RPMI8226 (cell line): ENCODE measurements around the gene NPHP1.
A peak's percentile ranks its signal among the peaks of the same experiment; 100 is the strongest.
"Not testable (repeated sequence)": the region's sequence is repeated elsewhere in the genome, so short reads cannot be mapped to it uniquely, and the experiment has no call there.

ENCODE experiments used
- DNase-seq: peaks from one replicate; pipeline ENCODE4 v3.0.0-alpha.2; 2015

NPHP1 gene

GRCh38 chr2:110190169-110190568 is 14.6 kb downstream of the NPHP1 start:
- not testable (repeated sequence) for DNase-seq

GRCh38 chr2:110182449-110182848 is 22.4 kb downstream of the NPHP1 start:
- DNase-seq, result no peak

GRCh38 chr2:110180036-110180435 is 24.8 kb downstream of the NPHP1 start:
- DNase-seq, result no peak

DNA sequence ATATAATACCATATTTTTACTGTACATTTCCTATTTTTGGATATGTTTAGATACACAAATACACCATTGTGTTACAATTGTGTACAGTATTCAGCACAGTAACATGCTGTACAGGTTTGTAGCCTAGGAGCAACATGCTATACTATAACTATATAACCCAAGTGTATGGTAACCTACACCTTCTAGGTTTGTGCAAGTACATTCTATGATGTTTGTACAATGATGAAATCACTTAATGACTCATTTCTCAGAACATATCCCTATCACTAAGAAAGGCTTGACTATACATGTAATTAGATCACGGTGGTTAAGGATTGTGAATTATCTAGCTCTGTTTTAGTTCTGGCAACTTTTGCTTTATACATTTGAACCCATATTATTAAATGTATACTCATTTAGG is 31.3 kb downstream of the NPHP1 start:
- DNase-seq, result no peak

- no peak for DNase-seq
Observed at GRCh38 chr2:110172506-110172905, 32.3 kb downstream of the NPHP1 start.

DNA sequence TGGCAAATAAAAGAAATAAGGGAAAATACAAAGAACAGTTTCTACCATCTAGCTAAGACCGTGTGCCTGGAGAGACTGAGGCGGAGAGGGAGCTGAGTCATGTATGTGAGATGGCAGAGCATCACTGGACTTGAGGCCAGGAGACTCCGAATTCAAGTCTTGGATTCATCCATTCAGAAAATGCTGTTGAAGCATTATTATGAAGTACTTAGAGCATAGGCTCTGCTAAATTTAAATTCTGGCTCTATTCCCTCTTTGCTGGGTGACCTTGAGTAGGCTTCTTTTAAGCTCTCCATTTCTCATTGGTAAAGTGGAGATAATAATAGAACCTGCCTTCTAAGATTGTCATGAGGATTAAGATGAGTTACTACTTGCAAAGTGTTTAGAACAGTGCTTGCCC is 34.7 kb downstream of the NPHP1 start:
- no peak for DNase-seq

- no peak for DNase-seq
Observed at GRCh38 chr2:110167326-110168000, 37.4 kb downstream of the NPHP1 start.

- DNase-seq, result no peak
Observed at GRCh38 chr2:110166266-110166665, 38.5 kb downstream of the NPHP1 start.

- peak; percentile 40 for DNase-seq
Observed at GRCh38 chr2:110157153-110157793, 47.5 kb downstream of the NPHP1 start.

DNA sequence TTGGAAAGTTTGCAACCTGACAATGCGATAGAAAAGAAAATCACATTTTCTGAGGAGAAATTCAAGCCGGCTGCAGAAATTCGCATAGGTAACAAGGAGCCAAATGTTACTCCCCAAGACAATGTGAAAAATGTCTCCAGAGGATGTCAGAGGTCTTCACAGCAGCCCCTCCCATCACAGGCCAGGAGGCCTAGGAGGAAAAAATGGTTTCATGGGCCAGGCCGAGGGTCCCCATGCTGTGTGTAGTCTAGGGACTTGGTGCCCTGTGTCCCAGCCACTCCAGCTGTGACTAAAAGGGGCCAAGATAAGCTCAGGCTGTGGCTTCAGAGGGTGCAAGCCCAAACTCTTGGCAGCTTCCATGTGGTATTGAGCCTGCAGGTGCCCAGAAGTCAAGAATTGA is 50.0 kb downstream of the NPHP1 start:
- DNase-seq, result not testable (repeated sequence)

- not testable (repeated sequence) for DNase-seq
Observed at GRCh38 chr2:110154188-110154587, 50.6 kb downstream of the NPHP1 start.

DNA sequence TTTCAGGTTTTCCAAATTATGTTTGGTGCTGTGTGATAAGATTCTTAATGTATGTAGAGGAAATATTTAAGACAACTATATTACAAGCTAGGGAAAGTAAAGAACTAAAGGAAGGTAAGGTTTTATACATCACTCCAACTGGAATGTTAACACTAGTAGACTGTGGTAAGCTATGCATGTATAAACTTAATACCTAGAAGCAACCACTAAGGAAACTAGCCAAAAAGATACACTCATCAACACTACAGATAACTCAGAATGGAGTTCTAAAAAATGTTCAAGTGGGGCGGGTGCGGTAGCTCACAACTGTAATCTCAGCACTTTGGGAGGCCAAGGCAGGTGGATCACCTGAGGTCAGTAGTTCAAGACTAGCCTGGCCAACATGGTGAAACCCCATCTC is 51.4 kb downstream of the NPHP1 start:
- no peak for DNase-seq

DNA sequence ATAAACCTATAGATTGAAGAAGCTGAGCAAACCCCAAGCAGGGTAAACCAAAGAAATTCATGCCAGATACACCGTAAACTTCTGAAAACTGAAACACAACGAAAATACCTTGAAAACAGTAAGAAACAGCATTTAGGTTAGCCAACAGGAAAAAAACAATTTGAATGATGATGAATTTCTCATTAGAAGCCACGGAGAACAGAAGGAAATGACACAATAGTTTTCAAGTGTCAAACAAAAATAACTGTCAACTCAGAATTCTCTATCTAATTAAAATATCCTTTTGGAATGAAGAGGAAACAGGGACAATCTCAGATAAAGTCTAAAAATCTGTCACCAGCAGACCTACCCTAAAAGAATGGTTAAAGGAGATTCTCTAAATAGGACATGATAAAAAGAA is 51.9 kb downstream of the NPHP1 start:
- DNase-seq, result no peak

- no peak for DNase-seq
Observed at GRCh38 chr2:110149330-110150220, 55.2 kb downstream of the NPHP1 start.

GRCh38 chr2:110146945-110147332 is 57.9 kb downstream of the NPHP1 start:
- DNase-seq, result no peak

DNA sequence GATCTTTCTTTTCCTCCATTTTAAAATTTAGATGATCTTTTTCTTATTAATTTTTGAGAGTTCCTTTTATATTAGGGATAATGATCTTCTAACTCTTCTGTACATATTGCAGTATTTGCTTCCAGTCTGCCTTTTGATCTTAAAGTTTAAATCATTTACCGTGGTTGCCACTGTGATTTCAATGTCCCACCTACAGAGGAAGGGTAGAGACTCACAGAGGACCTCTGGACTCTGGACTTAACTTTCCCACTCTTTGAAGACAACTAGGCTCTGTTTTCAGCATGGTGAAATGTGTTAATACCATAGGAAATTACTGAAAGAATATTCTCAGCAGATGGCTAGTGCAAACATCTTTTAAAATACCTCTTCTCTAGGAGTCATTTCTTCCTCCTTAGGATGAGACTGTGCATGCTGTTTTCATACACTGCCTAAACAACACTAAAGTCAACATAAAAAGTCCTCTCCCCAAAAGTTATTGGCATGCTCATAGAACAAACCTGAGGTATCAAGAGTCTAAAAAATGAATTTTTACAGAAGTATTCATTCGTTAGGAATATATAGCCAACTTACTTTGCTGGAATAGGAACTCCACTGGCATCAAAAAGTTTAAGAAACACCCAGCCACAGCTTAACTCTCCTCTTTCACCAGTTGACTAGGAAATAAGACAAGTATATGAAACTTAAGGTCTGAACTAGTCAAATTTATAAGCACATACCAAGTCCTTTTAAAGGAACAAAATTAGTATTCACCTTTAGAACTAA is 58.4 kb downstream of the NPHP1 start:
- no peak for DNase-seq

GRCh38 chr2:110143982-110144381 is 60.8 kb downstream of the NPHP1 start:
- no peak for DNase-seq

- DNase-seq, result no peak
Observed at GRCh38 chr2:110140401-110140800, 64.4 kb downstream of the NPHP1 start.

DNA sequence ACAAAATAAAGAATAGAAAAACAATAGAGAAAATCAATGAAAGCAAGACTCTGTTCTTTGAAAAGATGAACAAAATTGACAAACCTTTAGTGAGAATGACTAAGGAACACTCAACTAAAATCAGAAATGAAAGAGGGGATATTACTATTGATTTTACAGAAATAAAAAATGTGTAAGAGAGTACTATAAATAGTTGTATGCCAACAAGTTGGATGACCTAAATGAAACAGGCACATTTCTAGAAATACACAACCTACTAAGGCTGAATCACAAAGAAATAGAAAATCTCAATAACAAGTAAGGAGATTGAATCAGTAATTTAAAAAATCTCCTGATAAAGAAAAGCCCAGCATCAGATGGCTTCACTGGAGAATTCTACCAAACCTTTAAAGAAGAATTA is 70.8 kb downstream of the NPHP1 start:
- no peak for DNase-seq

DNA sequence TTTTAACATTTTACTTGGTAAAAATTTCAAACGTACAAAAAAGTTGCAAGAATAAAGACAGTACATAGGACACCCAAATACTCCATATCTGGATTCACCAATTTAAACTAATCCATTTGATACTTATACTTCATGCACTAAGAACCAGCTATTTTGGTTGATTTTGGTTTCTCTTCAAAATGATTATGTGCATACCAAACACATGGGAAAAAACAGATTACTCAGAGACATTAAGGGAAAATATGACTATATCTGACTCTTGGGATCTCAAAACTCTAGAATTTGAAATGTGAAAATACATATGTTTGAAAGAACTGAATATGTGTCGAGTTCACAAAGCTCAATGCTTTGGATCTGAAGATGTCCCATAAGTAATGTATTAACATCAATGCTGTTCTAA is 73.6 kb downstream of the NPHP1 start:
- DNase-seq, result no peak

GRCh38 chr2:110130757-110131156 is 74.1 kb downstream of the NPHP1 start:
- DNase-seq, result no peak

- DNase-seq, result no peak
Observed at GRCh38 chr2:110126906-110127305, 77.9 kb downstream of the NPHP1 start.
